ENCODE data around the gene ICA1L. TPM values are rescaled to one million over a fixed set of nuclear protein-coding genes. Genes with fewer than 3 reads are reported as not detected.

Gene ICA1L
- polyA plus RNA-seq, 3 donors = 12.8 to 13.6 (median 13.3) TPM

DNA sequence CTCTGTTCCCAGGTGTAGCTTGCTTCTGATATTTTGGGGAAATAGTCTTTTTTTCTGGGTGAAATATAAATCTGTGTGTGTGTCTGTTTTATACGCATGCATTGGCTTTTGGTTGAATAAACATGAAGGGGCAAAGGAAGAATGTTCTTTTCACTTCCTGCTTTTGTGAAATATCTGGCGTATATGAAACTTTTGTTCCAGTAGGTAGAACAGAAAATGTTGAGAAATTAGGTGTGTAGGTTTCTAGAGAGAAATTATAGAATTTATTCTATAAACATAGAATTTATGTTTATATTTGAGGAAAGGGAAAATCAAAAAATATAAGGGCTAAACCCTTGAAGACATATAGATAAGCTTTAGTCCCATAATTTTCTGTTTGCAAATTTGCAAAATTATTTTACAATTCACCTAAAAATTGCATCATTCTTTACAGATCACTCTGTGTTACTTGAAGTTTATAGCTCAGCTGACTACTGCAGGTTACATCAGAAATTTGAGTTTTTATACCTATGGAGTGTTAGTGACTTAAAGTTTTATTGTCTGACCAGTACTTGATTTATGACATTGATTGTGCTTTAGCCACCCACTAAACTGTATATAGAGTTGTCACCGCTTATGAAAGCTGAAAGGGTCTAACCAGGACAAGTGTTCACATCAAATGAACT is 120.7 kb downstream of the ICA1L start:
- no peak for DNase-seq (ENCODE audit: low read depth in 3 of 3, low spot score in 2 of 3)

DNA sequence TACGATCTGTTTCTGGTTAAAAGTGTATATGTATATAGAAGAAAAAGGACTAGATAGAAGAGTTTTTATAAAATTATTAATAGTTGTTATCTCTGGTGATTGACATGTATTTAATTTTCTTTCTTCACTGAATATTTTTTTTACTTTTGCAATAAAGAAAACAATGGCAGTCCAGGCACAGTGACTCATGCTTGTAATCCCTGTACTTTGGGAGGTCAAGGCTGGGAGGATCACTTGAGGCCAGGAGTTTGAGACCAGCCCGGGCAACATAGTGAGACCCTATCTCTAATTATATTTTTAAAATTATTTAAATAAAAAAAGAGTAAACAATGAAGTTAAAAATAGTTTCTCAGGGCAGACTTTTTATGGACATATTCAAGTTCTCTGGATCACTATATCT is 122.1 kb downstream of the ICA1L start:
- no peak for DNase-seq (ENCODE audit: low read depth in 3 of 3, low spot score in 2 of 3)

GRCh38 chr2:202743613-202744012 is 128.0 kb downstream of the ICA1L start:
- DNase-seq (ENCODE audit: low read depth in 3 of 3, low spot score in 2 of 3) = no peak

- no peak for DNase-seq (ENCODE audit: low read depth in 3 of 3, low spot score in 2 of 3)
Observed at GRCh38 chr2:202736826-202737225, 134.7 kb downstream of the ICA1L start.

GRCh38 chr2:202726070-202726469 is 145.5 kb downstream of the ICA1L start:
- DNase-seq (ENCODE audit: low read depth in 3 of 3, low spot score in 2 of 3) = no peak

- DNase-seq (ENCODE audit: low read depth in 3 of 3, low spot score in 2 of 3) = no peak
Observed at GRCh38 chr2:202723746-202724145, 147.8 kb downstream of the ICA1L start.

Other genes with a start within 250 kb of the ICA1L start
- gene FAM117B, start 236.8 kb downstream of the ICA1L start, polyA plus RNA-seq (ENCODE audit: insufficient read length in 3 of 3) = 10 to 100 TPM; 29.0 to 31.5 (median 31.4) TPM
- gene WDR12, start 39.9 kb upstream of the ICA1L start, polyA plus RNA-seq (ENCODE audit: insufficient read length in 3 of 3) = 100 to 1,000 TPM; 126 to 143 (median 135) TPM
- gene CARF, start 40.5 kb upstream of the ICA1L start, polyA plus RNA-seq (ENCODE audit: insufficient read length in 3 of 3) = 10 to 100 TPM; 13.7 to 16.2 (median 15.1) TPM
- 10 to 100 TPM; 14.1 to 15.4 (median 14.3) TPM for gene NBEAL1, start 143.1 kb upstream of the ICA1L start, polyA plus RNA-seq (ENCODE audit: insufficient read length in 3 of 3)